ENCODE results near the gene GSTK1. TPM values are rescaled to one million over a fixed set of nuclear protein-coding genes. Genes with fewer than 3 reads are reported as not detected.

Gene GSTK1
- total and polyA plus RNA-seq, 9 donors = 55.0 to 138 (median 81.5) TPM

- WGBS, 3 donors = 90 to 95% (median 93%) methylated on average over 4 of the region's 4 CpGs
- Histone ChIP-seq H3K27ac (no peak overlapping the region), H3K27me3 (no peaks in the 10 kb centered on the region), H3K36me3 (no peaks in the 10 kb centered on the region), H3K9me3 (no peaks in the 10 kb centered on the region), H3K4me3 (no peak overlapping the region), H3K4me1 (ENCODE audit: insufficient read depth) (no peaks in the 10 kb centered on the region)
- intact Hi-C loops (cut with DNase I) = no loop called here
- no peak for DNase-seq
- TF ChIP-seq CTCF (IDR thresholded peaks at IDR 0.05) = no peak
- no peak for TF ChIP-seq POLR2A (IDR thresholded peaks at IDR 0.05)
- TF ChIP-seq EP300 (IDR thresholded peaks at IDR 0.05) = no peak
These were observed 6.3 kb upstream of the GSTK1 start for GRCh38 chr7:143256932-143257331.

- H3K4me1 ChIP-seq (ENCODE audit: insufficient read depth) = no peaks in the 10 kb centered on the region
- intact Hi-C loops (cut with DNase I) = no loop called here
- H3K4me3 ChIP-seq = no peak overlapping the region
- H3K27me3 ChIP-seq = no peaks in the 10 kb centered on the region
- H3K36me3 ChIP-seq = no peaks in the 10 kb centered on the region
- DNase-seq = no peak
- no peaks in the 10 kb centered on the region for H3K9me3 ChIP-seq
- H3K27ac ChIP-seq = no peak overlapping the region
- TF ChIP-seq CTCF (IDR thresholded peaks at IDR 0.05) (no peak), POLR2A (IDR thresholded peaks at IDR 0.05) (no peak), EP300 (IDR thresholded peaks at IDR 0.05) (no peak)
- WGBS, 3 donors = 85 to 91% (median 88%) methylated on average over 5 of the region's 5 CpGs
These were observed 5.7 kb upstream of the GSTK1 start for GRCh38 chr7:143257501-143257900.

- TF ChIP-seq CTCF (IDR thresholded peaks at IDR 0.05) = no peak
- no peak for TF ChIP-seq EP300 (IDR thresholded peaks at IDR 0.05)
- TF ChIP-seq POLR2A (IDR thresholded peaks at IDR 0.05) = no peak
- H3K4me1 ChIP-seq (ENCODE audit: insufficient read depth) = peaks cover 2% of the 10 kb centered on the region
- no peak overlapping the region for H3K4me3 ChIP-seq
- H3K36me3 ChIP-seq = no peaks in the 10 kb centered on the region
- H3K27me3 ChIP-seq = no peaks in the 10 kb centered on the region
- H3K27ac ChIP-seq = no peak overlapping the region
- no peak for DNase-seq
- 5 to 16% (median 6%) methylated on average over 2 of the region's 2 CpGs for WGBS, 3 donors
- intact Hi-C loops (cut with DNase I) = no loop called here
- no peaks in the 10 kb centered on the region for H3K9me3 ChIP-seq
These were observed 4.4 kb upstream of the GSTK1 start for GRCh38 chr7:143258831-143259230.

- WGBS, 3 donors = 92 to 98% (median 95%) methylated on average over 2 of the region's 2 CpGs
These were observed 3.5 kb upstream of the GSTK1 start for GRCh38 chr7:143259765-143260164.

More at GRCh38 chr7:143259765-143260164, 3.5 kb upstream of the GSTK1 start:
- Histone ChIP-seq H3K9me3 (no peaks in the 10 kb centered on the region), H3K4me3 (no peak overlapping the region), H3K4me1 (ENCODE audit: insufficient read depth) (peaks cover 4% of the 10 kb centered on the region), H3K27ac (no peak overlapping the region), H3K27me3 (no peaks in the 10 kb centered on the region), H3K36me3 (no peaks in the 10 kb centered on the region)
- DNase-seq = no peak
- TF ChIP-seq EP300 (IDR thresholded peaks at IDR 0.05) (no peak), POLR2A (IDR thresholded peaks at IDR 0.05) (no peak), CTCF (IDR thresholded peaks at IDR 0.05) (no peak)
- intact Hi-C loops (cut with DNase I) = loop anchor here in 1 of 4 donors (10.0 kb wide), 1 partner anchor 155 kb away; no protein-coding TSS in a partner anchor
